Transverse colon (tissue), 4 donors: ENCODE data around the gene CSDE1. TPM values are rescaled to one million over a fixed set of nuclear protein-coding genes. Genes with fewer than 3 reads are reported as not detected.

Source experiments
- DNase-seq: peaks from one replicate; pipeline ENCODE4 v3.0.0-alpha.2; 2019
- H3K27ac ChIP-seq, 4 donors: fragments of 200-600 bp; sonication (generic); 2 replicates each; pipeline ENCODE4 v1.5.1; 2016 to 2018; ENCODE audit warnings: inconsistent platforms in 4 of 4
- H3K27me3 ChIP-seq: fragments of 200-600 bp; sonication (generic); 2 replicates; pipeline ENCODE4 v1.5.1; 2017; ENCODE audit warnings: inconsistent platforms
- H3K36me3 ChIP-seq, 4 donors: fragments of 200-600 bp; sonication (generic); 2 replicates each; pipeline ENCODE4 v1.5.1; 2017 to 2019; ENCODE audit warnings: inconsistent platforms in 4 of 4
- H3K4me1 ChIP-seq, 4 donors: fragments of 200-600 bp; sonication (generic); 2 replicates each; pipeline ENCODE4 v1.5.1; 2017 to 2020; ENCODE audit warnings: inconsistent platforms in 4 of 4
- H3K4me3 ChIP-seq, 4 donors: fragments of 200-600 bp; sonication (generic); 1 replicate in 1 of 4; 2 replicates in 3 of 4; pipeline versions ENCODE4 v1.5.1 to v1.6.1; 2017 to 2019; ENCODE audit warnings: inconsistent platforms in 4 of 4
- H3K9me3 ChIP-seq, 2 donors: fragments of 200-600 bp; sonication (generic); 2 replicates each; pipeline ENCODE4 v1.5.1; 2017 to 2019; ENCODE audit warnings: inconsistent platforms in 2 of 2
- EP300 ChIP-seq: sonication (generic); formaldehyde crosslinking; IDR thresholded peaks from one replicate; pipeline ENCODE4 v1.6.1; 2017; ENCODE audit warnings: antibody characterized with exemption, low read depth
- POLR2A ChIP-seq: fragments of 450-650 bp; IDR thresholded peaks from one replicate; pipeline ENCODE4 v1.6.1; 2016; ENCODE audit warnings: antibody characterized with exemption, mild to moderate bottlenecking, moderate library complexity
- POLR2AphosphoS5 ChIP-seq, 3 donors: sonication (generic); formaldehyde crosslinking; IDR thresholded peaks; one replicate each; pipeline ENCODE4 v1.6.1; 2016; ENCODE audit warnings: antibody characterized with exemption in 3 of 3
- WGBS, 2 donors: methylation state at CpG; one replicate each; pipeline ENCODE4 v1.1.5; 2018; ENCODE audit warnings: low coverage in 1 of 2; 5-methylcytosine and 5-hydroxymethylcytosine counted together
- in situ Hi-C, 4 donors: fragments of 200-750 bp; cut with MboI; loops; one replicate each; pipeline versions ENCODE4 v1.15.0 to v1.15.1; 2017; ENCODE audit warnings: low sequenced_read_pairs in 3 of 4, low pct_ligation_motif_present in 1 of 4, low pct_unique_long_range_greater_than_20kb in 1 of 4
- intact Hi-C: fragments of 100-400 bp; cut with DNase I; formaldehyde crosslinking; loops from one replicate; pipeline ENCODE4 v1.15.1; 2023; ENCODE audit warnings: low total_unique reads
- total RNA-seq, 4 donors: library from RNA; depleted of rRNA; stranded (reverse); fragments of >200 nt; gene quantifications; one replicate each; pipeline ENCODE4 v1.1.0, GENCODE V29; 2016
- TF ChIP-seq, protein P1 (sequence below), 5 experiments: fragments of 200-600 bp in 3 of 5; fragments of 450-650 bp in 2 of 5; sonication (generic) in 3 of 5; IDR thresholded peaks; 1 replicate in 2 of 5; 2 replicates in 3 of 5; pipeline ENCODE4 v1.5.1; 2016 to 2017; ENCODE audit warnings: antibody characterized with exemption in 5 of 5, inconsistent platforms in 3 of 5, mild to moderate bottlenecking in 2 of 5, moderate library complexity in 1 of 5

CSDE1 gene
- total RNA-seq, 4 donors from 2014 or later: 264 to 1,040 (median 739) TPM

DNA sequence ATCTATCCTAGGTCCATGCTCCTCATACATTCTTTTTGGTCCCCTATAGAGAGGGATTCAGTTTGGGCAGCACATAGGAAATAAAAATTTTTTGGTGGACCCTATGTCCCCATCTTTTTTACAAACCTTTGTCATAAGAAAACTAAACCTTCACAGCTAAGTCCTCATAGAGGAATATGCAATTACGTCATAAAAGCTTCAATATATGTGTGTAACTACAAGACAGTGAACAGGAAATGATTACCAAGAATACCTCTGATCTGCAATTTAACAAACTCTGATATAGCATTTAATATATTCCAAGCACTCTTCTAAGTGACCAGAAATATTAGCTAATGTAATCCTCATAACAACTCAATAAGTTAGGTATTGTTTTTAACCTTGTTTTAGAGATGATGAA is 81.7 kb downstream of the CSDE1 start:
- TF ChIP-seq POLR2A: no peak
- in situ Hi-C loops (no loop called here), intact Hi-C loops (no loop called here)
- WGBS, 2 donors: 78 to 89% methylated on average over 1 of the region's 1 CpG
- no peaks in the 10 kb centered on the region for H3K9me3 ChIP-seq
- H3K4me3 ChIP-seq: no peak overlapping the region
- peaks cover 0 to 4% (median 0%) of the 10 kb centered on the region in 4 donors for H3K4me1 ChIP-seq
- no peak for DNase-seq
- no peak overlapping the region for H3K27ac ChIP-seq
- H3K27me3 ChIP-seq: no peaks in the 10 kb centered on the region
- H3K36me3 ChIP-seq: no peaks in the 10 kb centered on the region

- Histone ChIP-seq H3K27me3 (no peaks in the 10 kb centered on the region), H3K27ac (no peak overlapping the region), H3K36me3 (no peaks in the 10 kb centered on the region), H3K4me3 (no peak overlapping the region), H3K4me1 (peaks cover 0 to 16% (median 5%) of the 10 kb centered on the region in 4 donors), H3K9me3 (no peaks in the 10 kb centered on the region)
- intact Hi-C loops (no loop called here), in situ Hi-C loops (no loop called here)
- 69% methylated on average over 7 of the region's 7 CpGs; no CpG with 5 or more reads in 1 of the 2 donors for WGBS, 2 donors
- TF ChIP-seq POLR2AphosphoS5 (IDR thresholded peaks at IDR 0.05) (no peak), POLR2A (no peak), EP300 (no peak)
- TF ChIP-seq, protein P1, sequence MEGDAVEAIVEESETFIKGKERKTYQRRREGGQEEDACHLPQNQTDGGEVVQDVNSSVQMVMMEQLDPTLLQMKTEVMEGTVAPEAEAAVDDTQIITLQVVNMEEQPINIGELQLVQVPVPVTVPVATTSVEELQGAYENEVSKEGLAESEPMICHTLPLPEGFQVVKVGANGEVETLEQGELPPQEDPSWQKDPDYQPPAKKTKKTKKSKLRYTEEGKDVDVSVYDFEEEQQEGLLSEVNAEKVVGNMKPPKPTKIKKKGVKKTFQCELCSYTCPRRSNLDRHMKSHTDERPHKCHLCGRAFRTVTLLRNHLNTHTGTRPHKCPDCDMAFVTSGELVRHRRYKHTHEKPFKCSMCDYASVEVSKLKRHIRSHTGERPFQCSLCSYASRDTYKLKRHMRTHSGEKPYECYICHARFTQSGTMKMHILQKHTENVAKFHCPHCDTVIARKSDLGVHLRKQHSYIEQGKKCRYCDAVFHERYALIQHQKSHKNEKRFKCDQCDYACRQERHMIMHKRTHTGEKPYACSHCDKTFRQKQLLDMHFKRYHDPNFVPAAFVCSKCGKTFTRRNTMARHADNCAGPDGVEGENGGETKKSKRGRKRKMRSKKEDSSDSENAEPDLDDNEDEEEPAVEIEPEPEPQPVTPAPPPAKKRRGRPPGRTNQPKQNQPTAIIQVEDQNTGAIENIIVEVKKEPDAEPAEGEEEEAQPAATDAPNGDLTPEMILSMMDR (IDR thresholded peaks at IDR 0.05): no peak
- no peak for DNase-seq
These were observed 85.9 kb downstream of the CSDE1 start for GRCh38 chr1:114671939-114672275.

GRCh38 chr1:114671011-114671938 is 86.5 kb downstream of the CSDE1 start:
- no peak overlapping the region for H3K4me3 ChIP-seq
- intact Hi-C loops: no loop called here
- 54 to 59% methylated on average over 8 to 9 of the region's 9 CpGs for WGBS, 2 donors
- H3K27ac ChIP-seq: peak overlapping the region; percentile 76 to 85 (median 81)
- TF ChIP-seq POLR2AphosphoS5 (IDR thresholded peaks at IDR 0.05) (no peak), EP300 (no peak), POLR2A (no peak)
- TF ChIP-seq, protein P1 (IDR thresholded peaks at IDR 0.05): peak; percentile 17 to 37 (median 26)
- H3K4me1 ChIP-seq: peaks cover 0 to 16% (median 5%) of the 10 kb centered on the region in 4 donors
- no peaks in the 10 kb centered on the region for H3K27me3 ChIP-seq
- no peak for DNase-seq
- in situ Hi-C loops: no loop called here
- no peaks in the 10 kb centered on the region for H3K9me3 ChIP-seq
- no peaks in the 10 kb centered on the region for H3K36me3 ChIP-seq

GRCh38 chr1:114670083-114671010 is 87.4 kb downstream of the CSDE1 start:
- Histone ChIP-seq H3K27me3 (no peaks in the 10 kb centered on the region), H3K9me3 (no peaks in the 10 kb centered on the region), H3K27ac (peak overlapping the region; percentile 76 to 85 (median 81)), H3K4me1 (peaks cover 0 to 16% (median 5%) of the 10 kb centered on the region in 4 donors), H3K4me3 (peak overlapping the region; percentile 46 to 73 (median 54)), H3K36me3 (no peaks in the 10 kb centered on the region)
- intact Hi-C loops (no loop called here), in situ Hi-C loops (no loop called here)
- TF ChIP-seq POLR2A: peak; percentile 65
- no peak for TF ChIP-seq EP300
- TF ChIP-seq POLR2AphosphoS5 (IDR thresholded peaks at IDR 0.05): peak; percentile 55 to 70 (median 63)
- TF ChIP-seq, protein P1 (IDR thresholded peaks at IDR 0.05): peak in 3 of 5 experiments; percentile 29 to 39 (median 33)
- peak; percentile 96 for DNase-seq
- 5 to 33% methylated on average over 3 to 37 of the region's 45 CpGs for WGBS, 2 donors
